MV-4-11 (cell line): ENCODE results near the gene FEZ2.

Experiments
- DNase-seq: peaks from one replicate; lab custom pipeline; 2025; lab: John Stamatoyannopoulos, UW

Gene FEZ2

GRCh38 chr2:36561237-36561944 is 36.6 kb downstream of the FEZ2 start:
- peak; percentile 34 for DNase-seq

GRCh38 chr2:36560726-36561125 is 37.2 kb downstream of the FEZ2 start:
- no peak for DNase-seq

- no peak for DNase-seq
These were observed 38.6 kb downstream of the FEZ2 start for GRCh38 chr2:36559221-36559942.

GRCh38 chr2:36556842-36557241 is 41.1 kb downstream of the FEZ2 start:
- no peak for DNase-seq

GRCh38 chr2:36555789-36556188 is 42.2 kb downstream of the FEZ2 start:
- no peak for DNase-seq

- DNase-seq = peak; percentile 55
These were observed 43.4 kb downstream of the FEZ2 start for GRCh38 chr2:36554531-36554930.

GRCh38 chr2:36553683-36554082 is 44.3 kb downstream of the FEZ2 start:
- peak; percentile 91 for DNase-seq

- DNase-seq = no peak
These were observed 48.0 kb downstream of the FEZ2 start for GRCh38 chr2:36550006-36550405.

GRCh38 chr2:36549165-36549574 is 48.8 kb downstream of the FEZ2 start:
- no peak for DNase-seq

- no peak for DNase-seq
These were observed 50.1 kb downstream of the FEZ2 start for GRCh38 chr2:36547906-36548305.

GRCh38 chr2:36545871-36546416 is 52.0 kb downstream of the FEZ2 start:
- DNase-seq = no peak

GRCh38 chr2:36544638-36545338 is 53.2 kb downstream of the FEZ2 start:
- DNase-seq = no peak

GRCh38 chr2:36541891-36542595 is 55.9 kb downstream of the FEZ2 start:
- DNase-seq = no peak

GRCh38 chr2:36540986-36541754 is 56.8 kb downstream of the FEZ2 start:
- DNase-seq = no peak

- no peak for DNase-seq
These were observed 58.3 kb downstream of the FEZ2 start for GRCh38 chr2:36539631-36540030.

GRCh38 chr2:36538335-36538734 is 59.6 kb downstream of the FEZ2 start:
- DNase-seq = no peak

GRCh38 chr2:36536776-36537175 is 61.2 kb downstream of the FEZ2 start:
- DNase-seq = no peak

- DNase-seq = no peak
These were observed 62.9 kb downstream of the FEZ2 start for GRCh38 chr2:36535099-36535498.

GRCh38 chr2:36534275-36534799 is 63.6 kb downstream of the FEZ2 start:
- no peak for DNase-seq

GRCh38 chr2:36530983-36531354 is 67.0 kb downstream of the FEZ2 start:
- DNase-seq = peak; percentile 90
